ENCODE results near the gene MTG2.
A peak's percentile ranks its signal among the peaks of the same experiment; 100 is the strongest.

Gene MTG2

DNA sequence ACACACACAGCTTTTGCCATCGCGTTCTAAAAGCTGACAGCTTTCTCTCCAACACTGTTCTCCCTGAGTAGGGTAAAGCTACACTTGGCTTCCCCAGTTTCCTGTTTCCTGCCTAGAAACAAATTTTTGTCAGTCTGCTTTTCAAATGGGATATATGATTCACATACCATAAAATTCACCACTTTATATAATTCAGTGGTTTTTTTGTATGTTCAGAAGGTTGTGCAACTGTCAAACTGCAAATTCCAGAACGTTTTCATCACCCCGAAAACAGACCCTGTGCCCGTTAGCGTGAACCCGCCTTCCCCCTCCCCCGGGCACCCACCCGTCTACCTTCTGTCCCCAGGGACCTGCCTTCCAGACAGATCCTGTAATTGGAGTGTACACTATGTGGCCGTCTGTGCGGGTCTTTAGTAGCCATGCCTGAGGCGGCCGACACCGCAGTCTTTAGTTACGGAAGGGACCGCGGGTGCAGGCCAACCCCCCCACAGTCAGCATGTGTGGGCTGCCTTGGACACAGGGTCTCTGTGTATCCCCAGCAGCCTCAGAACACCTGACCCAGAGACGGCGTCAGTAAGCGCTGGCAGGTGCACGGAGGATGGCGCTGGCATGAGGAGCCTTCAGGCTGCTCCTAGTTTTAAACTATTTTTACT is 20.7 kb downstream of the MTG2 start:
- no peak for DNase-seq (ENCODE audit: low spot score)

GRCh38 chr20:62205618-62206387 is 23.0 kb downstream of the MTG2 start:
- DNase-seq (ENCODE audit: low spot score): no peak

DNA sequence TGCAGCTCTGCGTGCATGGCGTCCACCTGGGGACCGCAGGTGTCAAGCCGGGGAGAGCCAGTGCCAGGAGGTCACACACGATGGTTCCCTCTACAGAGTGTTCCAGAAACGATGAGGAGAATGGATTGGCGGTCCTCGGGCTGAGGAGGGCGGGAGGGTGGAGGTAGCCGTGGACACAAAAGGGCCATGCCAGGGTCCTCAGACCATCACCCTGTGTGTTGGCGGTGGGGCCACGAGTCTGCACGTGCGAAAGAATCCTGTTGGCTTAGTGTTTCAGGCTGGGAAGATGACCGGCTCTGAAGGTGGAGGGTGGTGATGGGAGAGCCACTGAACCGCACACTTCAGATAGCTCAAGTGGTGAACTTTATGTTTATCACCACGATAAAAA is 23.6 kb downstream of the MTG2 start:
- DNase-seq (ENCODE audit: low spot score): no peak

DNA sequence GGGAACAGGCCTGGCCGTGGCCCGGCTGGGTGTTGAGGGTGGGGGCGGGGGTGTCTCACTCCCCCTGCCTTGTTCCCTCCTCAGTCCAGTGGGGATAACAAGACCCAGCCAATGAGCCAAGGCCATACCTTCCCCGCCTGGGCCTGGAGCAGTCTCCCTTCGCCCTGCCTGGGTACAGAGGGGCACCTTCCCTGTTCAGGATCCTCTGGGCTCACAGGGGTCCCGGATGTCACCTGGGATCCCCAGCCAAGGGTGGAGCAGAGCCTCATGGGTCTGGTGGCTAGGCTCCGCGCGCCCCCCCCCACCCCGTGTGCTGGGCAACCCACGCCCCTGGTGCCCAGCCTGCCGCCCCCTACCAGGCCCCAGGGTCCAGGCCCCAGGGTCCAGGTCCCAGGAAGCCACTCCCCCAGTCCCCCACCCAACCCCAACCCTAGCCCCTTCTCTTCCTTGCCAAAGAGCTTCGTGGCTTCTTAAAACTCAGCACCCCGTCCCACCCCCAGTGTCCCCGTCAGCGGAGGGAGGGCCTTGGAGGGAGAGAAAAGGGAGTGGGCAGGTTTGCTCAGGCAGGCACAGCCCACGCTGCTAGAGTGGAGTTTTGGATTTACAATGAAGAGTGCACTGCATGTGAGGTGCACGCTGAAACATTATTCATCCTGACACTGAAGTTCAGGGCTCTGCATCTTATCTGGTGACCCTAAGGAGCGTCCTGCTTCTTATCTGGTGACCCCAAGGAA is 25.4 kb downstream of the MTG2 start:
- no peak for DNase-seq (ENCODE audit: low spot score)

DNA sequence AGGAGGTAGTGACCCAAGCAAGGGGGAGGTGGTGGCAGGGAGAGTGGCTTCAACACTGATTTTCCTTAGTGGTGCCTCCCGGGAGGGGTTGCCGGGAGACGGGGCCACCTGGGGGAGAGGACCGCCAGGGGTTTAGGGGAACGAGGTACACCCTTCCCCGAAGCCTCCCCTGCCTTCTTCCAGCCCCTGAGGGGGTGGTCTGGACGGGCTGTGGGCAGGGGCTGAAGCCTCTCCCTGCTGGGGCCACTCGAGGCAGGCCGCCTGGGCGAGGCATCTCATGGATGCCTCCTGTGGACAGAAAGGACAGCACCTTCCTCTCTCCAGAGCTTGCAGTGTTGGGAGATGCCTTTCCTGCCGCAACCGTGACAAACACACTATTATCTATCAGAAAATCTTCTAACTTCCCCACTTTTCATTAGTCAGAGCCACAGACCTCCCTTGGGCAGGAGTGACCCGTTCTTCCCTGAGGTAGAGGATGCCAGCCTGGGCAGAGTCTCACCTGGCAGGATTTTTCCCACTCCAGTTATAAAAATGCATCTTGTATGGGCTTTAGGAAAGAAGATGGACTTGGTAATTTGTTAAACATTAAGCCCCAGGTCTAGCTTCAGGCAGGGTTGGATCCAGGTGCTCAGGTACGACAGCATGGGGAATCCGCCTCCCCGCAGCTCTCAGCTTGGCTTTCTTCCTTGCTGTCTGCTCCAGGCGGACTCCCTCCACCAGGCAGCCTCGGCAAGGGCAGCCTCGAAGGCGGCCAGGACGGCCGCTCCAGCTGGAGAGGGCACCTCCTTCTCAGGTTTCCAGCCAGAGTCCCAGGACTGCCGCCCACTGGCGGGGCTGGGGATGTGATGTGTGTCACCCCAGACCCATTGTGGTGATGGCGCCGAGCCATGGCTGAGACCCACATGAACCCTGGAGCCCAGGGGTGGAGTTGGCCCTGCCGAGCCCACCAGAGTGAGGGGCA is 26.2 kb downstream of the MTG2 start:
- DNase-seq (ENCODE audit: low spot score): peak; percentile 67

GRCh38 chr20:62209850-62210495 is 27.1 kb downstream of the MTG2 start:
- DNase-seq (ENCODE audit: low spot score): no peak

DNA sequence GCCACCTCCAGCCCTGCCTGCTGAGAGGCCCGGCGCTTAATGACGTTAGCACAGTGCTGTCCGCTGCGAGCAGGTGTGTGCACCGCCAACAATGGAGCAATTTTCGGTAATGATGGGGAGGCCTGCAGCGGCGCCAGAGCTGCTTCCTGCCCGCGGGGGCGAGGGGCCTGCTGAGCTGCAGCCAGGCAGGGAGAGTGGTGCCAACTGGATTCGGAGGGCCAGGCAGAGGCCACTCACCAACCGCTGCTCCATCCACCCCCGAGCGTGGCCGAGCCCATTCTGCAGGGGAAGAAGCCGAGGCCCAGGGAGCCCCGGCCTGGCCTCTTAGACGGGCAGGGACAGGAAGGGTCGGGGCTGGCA is 27.6 kb downstream of the MTG2 start:
- no peak for DNase-seq (ENCODE audit: low spot score)

GRCh38 chr20:62211216-62211615 is 28.4 kb downstream of the MTG2 start:
- no peak for DNase-seq (ENCODE audit: low spot score)

DNA sequence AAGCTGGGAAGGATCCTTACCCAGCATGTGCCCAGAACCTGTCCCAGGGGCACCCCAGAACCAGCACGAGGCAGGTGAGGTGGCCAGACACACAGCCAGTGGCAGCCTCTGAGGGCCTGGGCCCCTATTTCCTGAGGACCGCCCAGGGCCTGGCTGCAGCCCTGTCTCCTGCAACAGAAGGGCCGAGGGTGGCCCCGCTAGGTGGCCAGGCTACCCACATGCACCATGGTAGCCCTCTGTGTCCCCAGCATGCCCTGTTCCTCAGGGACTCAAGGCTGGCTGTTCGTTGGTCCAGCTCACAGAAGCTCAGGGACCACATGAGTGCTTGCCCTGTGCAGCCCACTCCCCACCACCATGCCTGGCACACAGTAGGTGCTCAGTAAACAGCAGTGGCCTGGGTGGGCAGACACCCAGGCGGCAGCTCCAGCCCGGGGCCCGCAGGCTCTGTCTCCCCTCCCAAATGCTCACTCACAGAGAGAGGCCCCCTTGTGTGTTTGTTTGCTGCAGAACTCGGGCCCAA is 29.0 kb downstream of the MTG2 start:
- no peak for DNase-seq (ENCODE audit: low spot score)

DNA sequence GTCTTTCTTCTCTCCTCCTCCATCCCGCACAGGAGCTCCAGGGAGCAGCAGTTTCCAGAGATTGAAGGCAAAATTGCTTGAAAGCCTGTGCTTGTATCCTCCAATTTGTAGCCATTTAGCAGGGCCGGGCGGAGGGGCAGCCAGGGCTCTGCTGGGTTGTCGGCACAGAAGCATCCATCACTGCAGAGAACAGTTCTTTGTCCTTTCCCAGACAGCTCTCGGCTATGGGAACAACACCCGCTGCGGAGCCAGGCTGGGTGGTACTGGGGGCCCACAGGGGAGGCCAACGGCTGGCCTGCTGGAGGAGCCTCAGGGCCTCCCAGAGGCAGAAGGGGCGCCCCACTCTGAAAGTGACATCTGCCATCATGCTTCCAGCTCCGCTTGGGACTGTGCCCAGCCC is 29.5 kb downstream of the MTG2 start:
- DNase-seq (ENCODE audit: low spot score): no peak

DNA sequence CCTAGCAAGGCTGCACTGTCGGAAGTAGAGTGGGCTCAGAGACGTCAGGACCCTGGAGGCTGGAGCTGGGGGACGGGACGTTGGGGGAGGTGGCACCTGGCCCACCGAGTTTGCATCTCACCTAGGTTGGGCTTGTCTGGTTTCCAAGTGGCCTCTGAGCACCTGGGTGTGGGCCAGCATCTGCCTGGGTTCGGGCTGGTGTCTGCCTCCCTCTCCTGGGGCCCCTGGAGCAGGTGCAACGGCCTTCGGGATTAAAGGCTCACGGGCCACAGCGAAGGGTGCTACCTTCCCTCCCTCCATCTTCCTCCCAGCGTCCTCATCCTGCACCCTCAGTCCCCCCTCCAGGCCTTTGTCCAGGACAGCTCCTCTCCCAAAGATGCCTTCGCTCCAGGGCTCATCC is 31.2 kb downstream of the MTG2 start:
- no peak for DNase-seq (ENCODE audit: low spot score)

DNA sequence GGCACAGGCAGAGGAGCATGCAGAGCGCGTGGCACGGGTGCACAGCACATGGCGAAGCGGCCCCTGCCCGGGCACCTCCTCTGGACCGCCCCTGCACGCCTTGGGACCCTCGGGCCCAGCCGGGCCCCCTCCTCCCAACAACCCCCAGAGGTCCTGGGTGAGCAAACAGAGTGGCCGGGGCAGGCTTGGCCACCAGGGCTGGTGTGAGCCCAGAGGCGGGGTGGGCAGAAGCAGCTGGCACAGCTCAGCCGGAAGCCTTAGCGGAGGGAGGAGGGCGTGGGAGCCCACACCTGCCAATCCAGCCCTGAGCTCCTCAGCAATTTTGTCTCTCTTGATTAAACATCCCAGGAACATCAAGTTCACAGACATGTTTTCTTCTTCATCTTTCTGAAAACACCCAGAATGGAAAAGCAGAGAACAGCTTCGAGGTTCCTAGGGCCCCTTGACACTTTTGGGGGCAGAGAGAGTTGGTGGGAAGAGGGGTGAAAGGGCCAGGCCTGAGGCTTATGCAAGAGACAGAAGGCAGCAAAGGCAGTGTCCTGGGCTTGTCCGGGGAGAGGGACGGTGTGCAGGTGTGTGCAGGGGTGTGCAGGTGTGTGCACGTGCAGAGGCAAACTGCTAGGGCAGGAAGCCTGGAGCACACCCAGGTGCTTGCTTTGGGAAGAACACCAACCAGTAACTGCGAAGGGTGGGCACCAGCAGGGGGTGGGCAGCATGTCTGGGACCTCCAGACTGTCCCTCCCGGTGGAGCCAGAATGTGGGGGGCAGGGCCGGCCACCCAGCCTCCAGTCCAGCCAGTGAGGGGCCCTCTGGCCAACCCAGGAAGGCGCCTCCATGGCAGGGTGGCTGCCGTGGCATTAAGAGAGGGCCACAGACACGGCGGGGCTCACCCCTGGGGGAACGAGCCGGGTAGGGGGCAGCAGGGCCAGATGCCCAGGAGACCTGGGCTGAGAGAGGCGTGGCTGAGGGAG is 32.5 kb downstream of the MTG2 start:
- DNase-seq (ENCODE audit: low spot score): no peak

DNA sequence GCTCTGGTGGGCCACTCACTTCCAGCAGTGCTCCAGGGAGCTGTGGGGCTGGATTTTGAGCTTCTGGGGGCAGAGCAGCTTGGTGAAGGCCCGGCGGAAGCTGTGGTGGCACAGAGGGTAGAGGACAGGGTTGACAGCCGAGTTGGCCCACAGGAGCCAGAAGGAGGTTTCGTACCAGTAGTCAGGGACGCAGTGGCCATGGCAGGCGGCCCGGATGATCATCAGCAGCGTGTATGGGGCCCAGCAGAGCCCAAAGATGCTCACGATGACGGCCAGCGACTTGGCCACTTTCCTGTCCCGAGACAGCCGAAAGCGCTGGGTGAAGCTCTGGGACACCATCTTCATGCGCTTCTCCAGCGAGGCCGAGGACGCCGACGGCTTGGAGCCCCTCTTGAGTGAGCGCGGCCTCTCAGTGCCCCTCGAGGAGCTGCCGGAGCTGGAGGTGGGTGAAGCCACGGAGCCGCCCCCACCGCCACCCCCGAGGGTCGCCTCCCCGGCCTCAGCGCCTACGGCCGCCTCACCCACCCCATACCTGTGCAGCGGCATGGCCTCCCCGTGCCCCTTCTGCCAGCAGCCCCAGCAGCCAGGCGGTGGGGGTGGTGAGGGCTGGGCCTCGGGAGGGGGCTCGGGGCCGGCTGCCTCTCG is 33.3 kb downstream of the MTG2 start:
- DNase-seq (ENCODE audit: low spot score): no peak

- DNase-seq (ENCODE audit: low spot score): no peak
Measured at GRCh38 chr20:62216636-62217566, 34.1 kb downstream of the MTG2 start.

- no peak for DNase-seq (ENCODE audit: low spot score)
Measured at GRCh38 chr20:62217913-62218773, 35.3 kb downstream of the MTG2 start.

DNA sequence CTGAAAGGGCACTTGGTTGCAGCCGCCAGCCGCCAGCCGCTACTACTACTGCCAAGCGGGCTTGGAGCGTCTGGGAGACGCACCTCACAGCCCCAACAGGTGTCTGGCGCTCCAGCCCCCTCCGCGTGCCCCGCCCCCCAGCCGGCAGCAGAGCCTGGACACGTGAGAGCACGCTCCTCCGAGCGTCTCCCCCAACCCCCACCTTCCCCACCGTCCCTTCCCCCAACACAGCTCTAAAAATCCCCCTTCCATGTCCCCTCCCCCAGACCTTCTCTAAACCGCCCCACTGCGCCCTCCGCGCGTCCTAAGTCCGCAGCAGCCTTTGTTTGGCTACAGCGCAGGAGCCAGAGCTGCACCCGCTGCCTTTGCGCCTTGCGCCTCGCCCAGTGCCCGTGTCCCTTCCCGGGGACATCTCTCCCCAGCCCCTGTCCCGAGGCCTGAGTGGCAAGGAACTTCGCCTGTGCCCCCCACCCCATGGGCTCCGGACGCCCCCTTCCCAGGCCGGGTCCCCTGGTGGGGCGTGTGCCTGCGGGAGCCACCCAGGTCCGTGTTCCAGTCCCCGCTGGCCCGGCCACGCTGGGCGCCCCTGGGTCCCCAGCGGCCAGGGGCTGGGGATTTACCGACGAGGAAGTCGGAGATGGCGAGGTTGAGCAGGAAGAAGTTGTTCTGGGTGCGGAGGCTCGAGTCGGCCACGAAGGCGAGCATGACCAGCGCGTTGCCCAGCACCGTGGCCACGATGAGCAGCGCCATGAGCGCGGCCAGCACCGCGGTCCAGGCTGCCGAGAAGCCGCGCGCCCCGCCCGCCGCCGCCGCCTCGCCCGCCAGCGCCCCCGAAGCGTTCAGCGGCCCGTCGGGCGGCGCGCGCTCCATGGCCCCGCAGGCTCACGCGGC is 36.5 kb downstream of the MTG2 start:
- peak; percentile 67 for DNase-seq (ENCODE audit: low spot score)
